Skeletal muscle cell (primary cell): ENCODE data around the gene CHN2.
"Not testable (repeated sequence)": the region's sequence is repeated elsewhere in the genome, so short reads cannot be mapped to it uniquely, and the experiment has no call there.

Experiments used
- DNase-seq: peaks from one replicate; pipeline ENCODE4 v3.0.0-alpha.2; 2010; ENCODE audit warnings: low read depth
- H3K4me3 ChIP-seq: 2 replicates; pipeline ENCODE4 v1.5.1; 2011; ENCODE audit warnings: low read depth, mild to moderate bottlenecking, control low read depth, low read length, moderate library complexity

The CHN2 gene

DNA sequence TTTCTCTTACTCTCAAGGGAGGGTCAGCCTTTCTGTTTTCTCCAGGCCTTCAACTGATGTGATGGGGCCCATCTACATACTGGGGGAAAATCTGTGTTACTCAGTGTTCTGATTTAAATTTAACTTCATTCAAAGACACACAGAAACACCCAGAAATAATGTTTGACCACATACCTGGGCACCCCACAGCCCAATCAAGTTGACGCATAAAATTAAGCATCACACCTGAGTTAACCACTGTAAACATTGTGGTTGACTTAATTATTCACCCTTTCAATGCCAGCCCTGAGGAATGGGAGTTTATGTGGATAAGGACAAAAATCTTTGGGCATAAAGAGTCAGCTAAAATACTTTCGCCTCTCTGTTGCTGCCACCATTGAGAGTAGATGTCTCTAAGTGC lies 10.0 kb upstream of the CHN2 start:
- DNase-seq: no peak
- H3K4me3 ChIP-seq: no peak overlapping the region

DNA sequence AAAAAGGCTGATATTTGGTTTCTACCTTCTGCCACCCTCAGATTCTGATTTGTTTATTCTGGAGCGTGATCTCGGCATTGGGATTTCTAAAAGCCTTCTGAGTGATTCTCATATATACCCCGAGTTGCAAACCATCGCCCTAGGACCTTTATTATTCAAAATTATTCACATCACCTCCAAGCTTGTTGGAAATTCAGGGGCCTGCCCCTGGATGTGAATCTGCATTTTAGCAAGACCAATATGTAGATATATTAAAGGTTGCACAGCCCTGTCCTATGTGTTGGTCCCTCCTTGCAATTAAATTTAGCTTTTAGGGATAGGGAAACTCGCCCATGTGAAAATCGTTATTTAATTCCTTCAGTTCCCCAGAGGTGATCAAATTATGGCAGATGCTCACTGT lies 9.0 kb upstream of the CHN2 start:
- no peak for DNase-seq
- H3K4me3 ChIP-seq: no peak overlapping the region

DNA sequence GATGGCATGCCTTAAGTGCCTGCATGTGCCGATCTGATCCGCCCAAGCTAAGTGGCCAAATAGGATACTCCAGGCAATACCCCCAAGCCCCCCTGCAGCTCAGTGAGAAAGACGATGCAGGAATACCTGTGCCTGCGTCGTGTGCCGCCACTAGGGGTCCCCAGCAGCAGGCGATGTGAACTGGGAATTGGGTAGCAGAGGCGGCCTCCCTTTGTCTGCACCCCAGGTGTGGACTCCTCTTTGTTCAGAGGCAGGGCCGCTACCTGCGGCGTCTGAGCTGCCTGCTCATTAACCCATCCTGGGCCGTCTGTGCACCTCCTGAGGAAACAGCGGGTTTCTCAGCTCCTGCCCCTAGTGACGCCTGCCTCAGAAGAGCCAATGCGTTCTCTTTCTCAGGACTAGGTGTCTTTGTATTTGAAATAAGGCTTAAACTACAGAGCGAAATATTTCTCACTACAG lies 4.8 kb upstream of the CHN2 start:
- DNase-seq: no peak

DNA sequence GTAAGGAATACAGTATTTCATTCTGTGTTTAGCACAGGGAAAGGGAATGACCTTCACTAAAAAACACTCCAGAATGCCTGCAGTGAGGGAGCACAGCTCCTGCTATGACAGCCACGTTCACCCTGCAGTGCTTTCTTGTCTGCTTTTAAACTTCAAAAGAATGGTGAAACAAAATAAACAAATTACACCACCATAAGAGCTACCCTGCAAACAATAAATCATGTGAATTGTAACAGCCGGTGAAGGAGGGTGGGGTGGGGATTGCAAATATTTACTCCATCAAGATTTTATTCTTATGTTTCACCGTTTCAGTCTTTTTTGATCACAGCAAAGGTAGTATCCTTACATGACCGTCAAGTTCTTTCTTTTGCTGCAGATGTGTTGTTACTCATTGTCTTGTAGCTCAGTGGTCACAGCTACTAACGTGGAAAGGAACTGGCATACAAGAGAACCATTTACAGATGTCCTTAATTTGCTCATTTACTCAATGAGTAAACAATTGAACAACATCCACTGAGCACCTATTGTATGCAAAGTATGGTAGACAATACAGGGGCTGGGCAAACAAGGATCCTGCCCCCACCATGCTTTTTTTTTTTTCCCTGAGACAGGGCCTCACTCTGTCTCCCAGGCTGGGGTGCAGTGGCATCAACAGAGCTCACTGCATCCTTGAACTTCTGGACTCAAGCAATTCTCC lies 4.1 kb upstream of the CHN2 start:
- H3K4me3 ChIP-seq: no peak overlapping the region
- DNase-seq: no peak

More for the DNA sequence above, 4.8 kb upstream of the CHN2 start:
- H3K4me3 ChIP-seq: no peak overlapping the region

DNA sequence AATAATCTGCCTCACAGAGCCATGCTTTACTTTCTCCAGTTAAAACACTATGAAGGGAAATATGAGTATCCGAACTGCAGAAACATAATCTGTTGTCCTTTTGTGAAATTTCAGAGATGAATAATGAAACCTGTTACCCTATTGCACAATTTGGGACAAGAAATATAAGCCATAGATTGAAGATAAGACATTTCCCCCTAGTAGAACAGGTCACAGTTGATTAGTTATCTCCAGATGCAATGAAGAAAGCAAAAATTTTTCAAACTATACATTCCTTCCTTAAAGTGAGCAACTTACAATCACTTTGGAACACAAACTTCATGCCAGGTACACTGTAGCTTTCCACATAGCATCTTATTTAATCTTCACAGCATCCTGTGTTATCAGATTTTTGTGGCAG lies 2.3 kb upstream of the CHN2 start:
- DNase-seq: no peak
- no peak overlapping the region for H3K4me3 ChIP-seq

DNA sequence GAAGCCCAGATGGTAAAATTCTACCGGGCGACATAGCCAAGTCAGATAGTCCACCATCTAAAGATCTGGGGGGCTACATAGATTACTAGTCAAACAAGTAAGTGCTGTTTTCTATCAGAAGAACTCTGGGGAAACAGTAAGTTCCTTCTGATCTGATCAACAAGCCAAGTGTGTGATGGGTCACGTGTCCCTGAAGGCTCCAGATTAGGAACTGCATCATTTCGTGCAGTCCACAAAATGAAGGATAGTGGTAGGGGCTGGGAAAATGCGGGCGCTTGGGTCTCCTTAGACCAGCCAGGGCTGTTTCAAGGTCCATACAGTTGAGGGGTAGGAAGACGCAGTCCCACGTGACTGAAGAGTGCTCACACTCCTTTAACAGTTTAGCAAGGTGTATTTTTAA lies 1.8 kb upstream of the CHN2 start:
- H3K4me3 ChIP-seq: no peak overlapping the region
- no peak for DNase-seq

DNA sequence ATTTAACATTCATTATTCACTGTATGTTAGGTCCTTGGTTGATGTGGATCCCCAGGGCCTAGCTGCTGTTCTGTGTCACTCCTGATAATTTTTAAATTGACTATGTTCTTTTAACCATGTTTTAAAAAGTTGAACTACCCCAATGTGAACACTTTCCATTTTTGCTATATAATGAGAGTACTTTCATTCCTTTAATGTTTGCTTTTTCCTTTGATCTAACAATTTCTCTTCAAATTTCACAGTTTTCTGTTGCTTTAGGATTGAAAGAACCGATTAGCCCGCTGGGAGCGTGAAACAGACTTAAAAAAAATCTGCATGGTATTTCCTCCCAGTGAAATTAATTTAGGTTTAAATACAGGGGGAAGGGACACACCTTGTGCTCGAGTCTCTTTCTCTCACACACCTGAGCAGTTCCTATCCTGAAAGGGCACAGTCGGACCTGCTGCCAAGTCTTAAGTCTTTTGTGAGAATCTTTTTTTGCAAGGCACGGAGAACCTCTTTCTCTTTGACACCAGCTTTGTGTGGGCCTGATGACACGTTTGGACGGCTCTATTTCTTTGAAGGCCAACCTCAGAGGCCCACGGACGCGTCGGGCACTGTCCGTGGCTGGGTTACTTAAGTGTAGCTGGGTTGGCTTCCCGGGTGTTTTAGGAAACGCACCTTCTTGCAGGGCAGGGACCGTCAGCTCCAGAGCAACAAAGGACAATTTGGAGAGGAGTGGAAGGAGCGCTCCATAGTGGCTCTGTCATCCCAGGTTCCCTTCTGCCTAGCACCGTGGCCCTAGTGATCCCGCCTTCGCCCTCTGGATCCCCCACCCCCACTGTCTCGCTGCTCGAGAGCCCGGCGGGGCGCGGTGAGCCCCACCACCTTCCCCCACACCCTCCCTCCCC lies 1.0 kb upstream of the CHN2 start:
- DNase-seq: no peak
- no peak overlapping the region for H3K4me3 ChIP-seq

DNA sequence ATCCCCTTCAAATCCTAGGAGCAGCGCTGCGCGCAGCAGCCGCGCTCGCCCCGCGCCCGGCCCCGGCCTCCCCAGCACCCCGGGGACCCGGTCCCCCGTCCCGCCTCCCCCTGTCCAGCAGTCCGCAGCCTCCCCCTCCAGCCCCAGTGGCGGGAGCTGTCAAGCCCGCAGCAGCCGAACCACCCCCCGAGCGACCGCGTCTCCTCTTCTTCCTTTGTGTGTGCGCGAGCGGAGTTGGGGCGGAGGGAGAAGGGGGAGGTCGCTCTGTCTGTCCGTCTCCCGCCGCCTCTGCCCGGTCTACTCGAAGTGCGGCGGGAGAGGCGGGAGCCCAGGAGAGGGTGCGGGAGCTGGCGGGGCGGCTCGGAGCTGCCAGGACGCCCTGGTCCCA lies 375 bp upstream of the CHN2 start:
- H3K4me3 ChIP-seq: peak overlapping the region; percentile 50
- DNase-seq: no peak

DNA sequence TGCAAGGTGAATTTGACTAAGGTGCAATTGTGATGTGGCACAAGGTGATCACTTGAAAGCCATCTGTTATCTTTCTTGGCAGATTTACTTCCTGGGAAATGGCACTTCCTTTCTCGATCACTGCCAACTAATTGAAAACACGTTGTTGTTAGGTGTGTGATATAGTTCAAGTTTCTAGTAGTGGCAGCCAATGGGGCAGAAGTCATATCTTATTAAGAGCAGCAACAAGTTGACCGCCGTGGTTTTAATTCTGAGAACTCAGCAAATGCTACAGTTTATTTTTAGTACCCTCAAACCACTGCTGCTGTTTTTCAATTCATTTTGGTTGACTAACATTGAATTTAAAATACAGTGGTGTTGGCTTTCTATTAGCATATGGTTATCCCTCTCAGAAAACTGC lies 1.6 kb downstream of the CHN2 start:
- DNase-seq: no peak
- H3K4me3 ChIP-seq: no peak overlapping the region

DNA sequence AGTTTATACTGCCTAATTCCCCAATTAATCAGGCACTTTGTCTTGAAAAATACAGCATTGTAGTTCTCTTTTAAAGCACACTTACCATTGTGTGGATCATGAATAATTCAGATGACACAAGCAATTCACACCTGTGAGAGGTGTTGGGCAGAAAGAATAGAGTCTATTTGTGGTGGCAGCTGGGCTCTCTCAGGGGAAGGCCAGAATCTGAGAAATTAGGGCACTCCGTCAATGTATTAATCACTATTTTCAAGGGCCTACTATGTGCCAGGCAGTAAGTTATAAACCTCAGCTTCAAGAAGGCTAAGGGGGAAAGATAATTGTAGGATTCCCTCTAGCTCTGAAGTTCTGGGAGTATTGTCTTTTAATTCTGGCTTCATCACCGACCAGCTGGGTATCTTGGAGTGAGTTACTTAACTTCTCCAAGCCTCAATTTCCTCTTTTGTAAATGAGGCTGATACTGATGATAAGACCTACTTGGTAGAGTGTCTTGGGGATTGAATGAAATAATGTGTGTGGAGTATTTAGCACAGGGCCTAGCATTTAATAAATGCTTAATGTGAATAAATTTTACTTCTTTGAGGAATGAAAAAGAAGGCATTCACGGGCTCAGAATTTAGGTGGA lies 2.5 kb downstream of the CHN2 start:
- no peak overlapping the region for H3K4me3 ChIP-seq
- DNase-seq: no peak

DNA sequence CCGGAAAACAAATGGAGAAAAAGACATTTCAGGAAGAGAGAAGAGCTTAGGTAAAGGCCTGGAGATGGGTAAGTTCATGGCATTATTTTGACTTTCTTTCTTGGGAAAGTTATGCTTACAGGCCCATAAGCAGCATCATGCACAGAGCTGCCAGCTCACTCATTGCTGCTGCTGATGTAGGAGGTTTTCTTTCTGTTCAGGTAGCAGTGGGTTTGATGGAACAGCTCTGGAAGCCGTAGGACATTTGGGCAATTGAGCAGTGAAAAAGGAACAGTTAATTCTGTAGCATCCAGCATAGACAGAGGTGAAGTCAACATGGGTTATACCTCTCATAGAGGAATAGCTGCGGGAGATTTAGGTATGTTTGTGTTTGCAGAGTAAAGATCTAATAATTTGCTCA lies 3.3 kb downstream of the CHN2 start:
- DNase-seq: no peak
- H3K4me3 ChIP-seq: no peak overlapping the region

DNA sequence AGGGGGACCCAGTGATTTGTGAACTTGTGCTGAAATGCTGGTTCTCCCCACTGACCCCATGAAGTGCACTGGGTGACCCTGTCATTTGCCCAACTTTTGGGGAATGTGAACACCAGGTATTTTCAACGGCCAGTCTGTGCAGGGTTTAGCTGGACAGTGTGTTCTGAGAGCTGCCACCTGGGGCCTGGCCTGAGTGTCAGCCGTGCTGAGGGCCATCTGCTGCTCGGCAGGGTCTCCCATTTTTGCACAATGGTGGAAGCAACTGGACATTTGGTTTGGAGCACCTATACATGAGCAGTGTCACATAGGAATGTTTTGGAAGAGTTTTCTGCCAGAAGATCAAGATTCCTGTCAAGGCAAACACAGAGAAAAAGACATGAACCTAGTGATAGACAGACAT lies 5.2 kb downstream of the CHN2 start:
- no peak for DNase-seq
- H3K4me3 ChIP-seq: no peak overlapping the region

DNA sequence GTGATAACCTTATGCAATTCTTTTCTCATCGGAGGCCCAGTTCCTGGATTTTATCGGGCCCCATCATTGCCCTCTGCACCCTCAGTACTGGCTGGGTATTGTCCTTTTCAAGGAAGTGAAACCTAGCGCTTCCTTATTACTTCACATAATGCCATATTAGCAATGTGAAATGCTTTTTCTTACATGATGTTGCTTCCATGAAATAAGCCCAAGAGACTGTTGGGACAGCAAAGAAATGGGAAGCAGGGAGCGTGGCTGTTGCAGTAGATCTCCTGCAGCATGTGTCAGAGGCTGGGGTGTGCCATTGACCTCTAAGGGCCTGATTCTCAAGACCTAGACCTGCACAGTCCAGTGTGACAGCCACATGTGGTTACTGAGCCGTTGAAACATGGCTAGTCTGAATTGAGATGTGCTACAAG lies 8.1 kb downstream of the CHN2 start:
- no peak for DNase-seq
- H3K4me3 ChIP-seq: no peak overlapping the region

DNA sequence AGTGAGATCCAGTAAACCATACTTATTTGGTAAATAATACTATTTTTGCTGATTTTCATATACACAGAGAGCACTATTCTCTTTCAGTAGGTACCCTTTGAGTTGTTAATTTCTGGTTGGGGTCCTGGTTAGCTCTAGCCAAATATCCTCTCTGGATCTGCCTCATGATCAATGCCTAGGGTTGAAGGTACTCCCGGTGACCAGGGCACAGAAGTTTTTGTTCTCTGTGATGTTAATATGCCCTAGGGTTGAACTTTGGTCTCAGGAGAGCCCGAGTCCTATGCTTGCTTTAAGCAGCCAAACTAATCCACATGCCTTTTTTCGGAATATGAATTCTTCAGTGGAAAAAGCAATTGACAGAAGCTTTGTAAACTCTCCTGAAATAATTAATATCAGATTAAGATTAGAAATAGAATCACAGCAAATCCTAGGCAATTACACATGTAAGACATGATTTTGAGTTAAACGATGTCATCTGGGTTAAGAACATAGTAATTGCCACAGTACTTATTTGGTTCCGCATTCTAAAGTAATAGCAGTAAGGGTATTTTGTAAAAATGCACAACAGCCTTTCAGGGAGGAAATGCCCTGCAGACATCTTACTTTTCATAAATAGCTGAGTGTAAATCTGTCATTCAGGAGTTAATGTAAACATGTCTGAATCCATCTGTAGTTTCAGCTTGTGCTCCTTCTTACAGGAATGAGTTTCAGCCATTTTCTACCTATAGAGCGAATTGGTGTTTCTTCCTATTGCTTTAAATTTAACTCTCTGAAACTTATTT lies 10.1 kb downstream of the CHN2 start:
- no peak overlapping the region for H3K4me3 ChIP-seq
- no peak for DNase-seq

DNA sequence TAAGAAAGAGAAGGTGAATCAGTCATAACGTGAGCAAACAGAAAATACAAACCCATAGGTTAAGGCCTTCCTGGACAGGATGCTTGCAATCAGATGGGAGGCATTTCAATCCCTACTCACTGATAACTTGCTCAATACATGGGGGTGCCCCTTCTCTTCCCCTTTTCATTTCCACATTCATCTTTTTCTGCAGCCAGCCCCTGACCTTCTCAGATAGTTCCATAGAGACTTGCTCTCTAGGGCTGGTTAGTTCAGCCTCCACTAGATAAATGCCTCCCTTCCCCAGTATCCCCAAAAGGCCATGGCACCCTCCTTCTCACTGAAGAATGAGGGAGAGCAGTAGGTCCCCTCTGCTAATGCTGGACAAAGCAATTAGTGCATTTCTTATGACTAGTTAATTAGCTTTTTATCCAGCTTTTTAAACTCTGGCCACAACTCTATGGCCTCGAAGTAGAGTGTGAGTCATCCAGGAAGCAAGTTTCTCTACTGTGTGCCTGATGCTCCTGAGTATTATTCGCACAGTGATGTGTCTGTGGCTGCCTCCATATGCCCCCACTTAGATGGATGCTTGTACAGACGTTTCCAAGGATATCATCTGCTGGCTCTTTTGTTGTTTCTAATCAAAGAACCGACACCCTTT lies 12.7 kb downstream of the CHN2 start:
- DNase-seq: no peak
- H3K4me3 ChIP-seq: no peak overlapping the region

DNA sequence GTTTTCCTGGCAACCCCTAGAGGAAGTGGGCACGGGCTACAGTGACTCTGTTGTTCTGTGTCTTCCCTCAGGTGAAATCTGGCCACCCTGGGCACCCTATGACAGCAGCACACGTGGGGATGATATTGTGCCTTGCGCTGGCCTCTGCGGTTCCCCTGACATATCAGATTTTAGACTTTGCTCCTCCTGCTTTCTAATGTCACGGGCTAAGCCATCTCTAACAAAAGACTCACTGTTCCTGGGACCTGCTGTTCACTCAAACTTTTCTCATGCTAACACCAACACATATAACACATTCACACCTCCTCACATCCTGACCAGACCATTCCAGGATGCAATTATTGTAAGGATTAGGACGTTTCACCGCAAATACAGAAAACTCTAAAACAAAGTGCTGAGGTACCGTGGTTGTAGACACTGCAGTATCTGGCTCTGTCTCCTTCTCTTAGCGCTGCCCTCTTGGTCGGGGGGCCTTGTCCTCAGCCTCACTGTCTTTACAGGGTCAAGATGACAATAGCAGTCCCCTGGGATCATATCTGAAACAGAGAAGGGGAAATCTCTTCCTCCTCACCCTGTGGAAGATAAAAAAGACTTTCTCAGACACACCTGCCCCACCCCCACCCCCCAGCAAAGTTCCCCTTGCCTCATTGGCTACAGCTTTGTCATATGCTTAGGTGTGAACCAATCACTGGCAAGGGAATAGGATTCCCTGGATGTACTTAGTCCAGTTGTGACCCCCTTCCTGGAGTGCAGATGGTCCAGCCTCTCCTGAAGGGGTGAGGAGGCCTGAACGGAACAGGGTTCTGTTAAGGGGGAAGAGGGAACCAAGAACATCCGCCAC lies 14.1 kb downstream of the CHN2 start:
- no peak for DNase-seq
- H3K4me3 ChIP-seq: no peak overlapping the region

DNA sequence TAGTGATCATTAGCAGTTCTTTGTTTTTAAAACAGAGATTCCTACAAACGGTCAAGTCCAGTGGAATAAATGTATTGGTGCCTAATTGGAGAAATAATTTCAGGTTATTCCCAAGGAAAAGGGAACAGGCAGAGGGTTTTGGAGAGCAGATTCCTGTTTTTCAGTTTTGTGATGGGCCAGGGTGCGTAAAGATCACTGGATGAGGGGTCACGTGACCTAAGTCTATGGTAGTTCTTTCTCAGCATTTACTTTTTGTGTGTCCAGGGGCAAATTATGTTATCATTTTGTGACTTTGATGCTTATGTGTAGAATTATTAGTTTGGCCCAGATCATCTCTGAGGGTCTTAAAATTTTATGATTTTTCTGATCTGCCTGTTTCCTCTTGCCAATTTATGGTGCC lies 15.2 kb downstream of the CHN2 start:
- no peak overlapping the region for H3K4me3 ChIP-seq
- DNase-seq: no peak

DNA sequence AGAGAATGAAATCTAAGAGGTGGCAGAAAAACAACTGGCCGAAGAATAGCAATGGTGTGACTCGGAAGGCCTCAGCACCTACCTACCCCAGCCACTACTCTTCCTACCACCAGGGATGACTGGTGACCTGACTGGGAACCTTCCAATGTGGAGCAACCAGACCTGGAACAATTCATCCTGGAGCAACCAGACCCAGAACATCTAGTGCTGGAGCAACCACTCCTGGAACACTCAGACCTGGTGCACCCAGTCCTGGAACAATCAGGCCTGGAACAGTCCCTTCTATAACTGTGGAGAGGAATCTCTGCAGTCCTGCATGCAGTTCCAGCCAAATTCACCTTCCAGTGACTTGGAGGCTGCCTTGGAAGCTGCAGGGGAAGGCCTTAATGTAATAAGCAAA lies 18.2 kb downstream of the CHN2 start:
- not testable (repeated sequence) for DNase-seq, H3K4me3 ChIP-seq
